Activated T-cell treated with anti-CD3 and anti-CD28 coated beads for 4 hours (primary cell): Measurements from ENCODE around the gene PPP1R13L.
"Not testable (repeated sequence)": the region's sequence is repeated elsewhere in the genome, so short reads cannot be mapped to it uniquely, and the experiment has no call there.

Experiments used
- DNase-seq: peaks from one replicate; pipeline ENCODE4 v3.0.0-alpha.2; 2020

PPP1R13L gene

DNA sequence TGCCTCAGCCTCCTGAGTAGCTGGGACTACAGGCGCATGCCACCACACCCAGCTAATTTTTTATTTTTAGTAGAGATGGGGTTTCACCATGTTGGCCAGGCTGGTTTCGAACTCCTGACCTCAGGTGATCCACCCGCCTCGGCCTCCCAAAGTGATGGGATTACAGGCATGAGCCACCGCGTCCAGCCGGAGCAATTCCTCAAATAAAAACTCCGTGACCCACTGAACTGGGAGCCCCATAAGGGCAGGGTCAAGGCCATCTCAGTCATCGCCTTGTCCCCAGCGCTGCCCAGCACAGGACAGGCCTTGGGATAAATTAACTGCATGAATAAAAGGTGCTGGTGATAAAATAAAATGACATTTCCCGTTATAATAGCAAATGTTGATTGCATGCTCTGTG lies 25.0 kb upstream of the PPP1R13L start:
- not testable (repeated sequence) for DNase-seq

DNA sequence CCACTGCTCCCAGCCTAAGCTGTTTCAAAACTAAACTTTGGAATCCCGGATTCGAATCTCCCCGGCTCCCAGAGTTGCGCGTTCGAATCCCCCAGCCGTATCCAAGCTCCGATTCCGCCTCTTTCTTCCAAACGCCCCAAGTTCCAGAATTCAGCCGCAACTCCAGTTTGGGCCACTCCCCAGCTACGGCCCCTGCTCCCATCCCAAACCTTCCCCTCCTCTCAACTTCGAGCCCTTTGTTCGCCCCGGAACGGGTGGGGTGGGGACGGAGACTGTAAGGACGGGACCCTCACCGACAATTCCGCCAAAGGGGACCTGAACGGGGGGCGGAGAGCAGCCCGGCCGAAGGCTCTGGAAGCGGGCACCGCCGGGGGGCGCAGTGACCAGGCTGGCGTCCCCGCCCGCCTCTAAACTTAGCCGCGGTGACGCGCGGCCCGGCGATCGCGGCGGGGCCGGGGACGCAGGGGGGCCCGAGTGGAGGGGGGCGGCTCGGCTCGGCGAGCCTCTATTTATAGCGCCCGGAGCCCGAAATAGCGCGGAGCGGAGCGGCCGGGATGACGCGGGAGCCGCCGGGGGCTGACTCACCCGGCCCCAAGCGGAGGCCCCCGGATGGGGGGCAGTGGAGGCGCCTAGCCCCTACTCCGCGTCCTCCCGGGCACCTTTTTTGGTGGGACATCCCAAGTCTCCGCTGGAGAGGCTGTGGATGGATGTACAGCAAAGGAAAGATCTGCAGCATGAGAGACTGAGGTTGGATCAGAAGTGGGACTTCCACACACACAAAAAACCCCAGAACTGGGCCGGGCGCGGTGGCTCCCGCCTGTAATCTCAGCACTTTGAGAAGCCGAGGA lies 23.7 kb upstream of the PPP1R13L start:
- no peak for DNase-seq

DNA sequence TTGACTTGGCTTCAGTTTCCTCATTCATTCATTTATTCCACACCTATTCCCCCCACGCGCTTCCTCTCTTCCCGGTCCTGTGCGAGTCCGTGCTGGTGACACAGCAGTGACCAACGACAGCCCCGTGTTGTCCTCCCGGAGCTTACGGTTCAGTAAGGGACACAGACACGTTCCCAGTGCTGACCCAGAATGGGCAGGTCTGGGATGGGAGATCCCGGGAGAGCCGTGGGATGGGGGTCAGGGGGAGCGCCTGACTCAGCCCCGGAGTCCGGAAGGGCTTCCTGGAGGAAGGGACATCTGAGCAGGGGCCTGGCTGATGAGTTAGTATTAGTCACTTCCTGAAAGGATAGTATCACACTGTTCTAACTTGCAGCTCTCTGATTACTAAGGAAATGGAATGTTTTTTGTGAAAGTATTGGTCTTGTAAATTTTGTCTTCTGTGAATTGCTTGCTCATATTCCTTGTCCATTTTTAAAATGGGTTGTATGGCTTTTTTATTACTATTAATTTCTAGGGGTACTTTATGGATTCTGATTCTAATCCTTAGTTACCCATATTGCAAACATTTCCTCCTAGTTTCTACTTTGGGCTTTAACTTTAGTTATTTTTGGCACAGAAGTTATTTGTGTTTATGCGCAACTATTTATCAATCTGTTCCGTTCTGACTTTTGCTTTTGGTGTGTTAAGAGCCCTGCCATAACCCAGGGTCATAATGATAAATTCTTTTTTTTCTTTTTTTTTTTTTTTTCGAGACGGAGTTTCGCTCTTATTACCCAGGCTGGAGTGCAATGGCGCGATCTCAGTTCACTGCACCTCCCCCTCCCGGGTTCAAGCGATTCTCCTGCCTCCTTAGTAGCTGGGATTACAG lies 19.6 kb upstream of the PPP1R13L start:
- no peak for DNase-seq

DNA sequence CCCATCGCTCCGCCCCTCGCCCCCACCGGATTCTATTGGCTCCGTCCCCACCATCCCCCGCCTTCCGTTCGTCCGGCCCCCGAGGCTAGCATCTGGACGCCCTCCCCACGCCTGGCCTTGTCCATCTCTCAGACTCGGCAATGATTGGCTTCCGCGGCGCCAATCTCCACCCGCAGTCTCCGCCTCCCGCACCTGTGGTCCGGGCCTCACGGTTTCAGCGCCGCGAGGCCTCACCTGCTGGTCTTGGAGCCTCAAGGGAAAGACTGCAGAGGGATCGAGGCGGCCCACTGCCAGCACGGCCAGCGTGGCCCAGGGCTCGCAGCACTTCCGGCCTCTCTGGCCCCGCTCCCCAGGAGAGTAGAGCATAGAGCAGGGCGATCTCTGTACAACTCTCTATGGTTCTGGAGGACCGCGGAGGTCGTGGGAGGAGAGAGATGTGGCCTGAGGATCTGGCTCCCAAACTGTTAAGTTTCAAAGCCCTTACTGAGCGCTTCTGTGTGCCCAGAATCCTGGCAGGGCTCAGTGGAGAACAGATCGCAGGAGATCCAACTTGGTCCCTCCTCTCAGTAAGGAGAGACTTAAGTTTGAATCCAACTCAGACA lies 18.8 kb upstream of the PPP1R13L start, which contains the start of gene ERCC1:
Gene ERCC1 (minus strand): TSS at position 329 of the 602 bp plus-strand sequence. CDS start 543 bp downstream, outside the sequence.
- DNase-seq: no peak

DNA sequence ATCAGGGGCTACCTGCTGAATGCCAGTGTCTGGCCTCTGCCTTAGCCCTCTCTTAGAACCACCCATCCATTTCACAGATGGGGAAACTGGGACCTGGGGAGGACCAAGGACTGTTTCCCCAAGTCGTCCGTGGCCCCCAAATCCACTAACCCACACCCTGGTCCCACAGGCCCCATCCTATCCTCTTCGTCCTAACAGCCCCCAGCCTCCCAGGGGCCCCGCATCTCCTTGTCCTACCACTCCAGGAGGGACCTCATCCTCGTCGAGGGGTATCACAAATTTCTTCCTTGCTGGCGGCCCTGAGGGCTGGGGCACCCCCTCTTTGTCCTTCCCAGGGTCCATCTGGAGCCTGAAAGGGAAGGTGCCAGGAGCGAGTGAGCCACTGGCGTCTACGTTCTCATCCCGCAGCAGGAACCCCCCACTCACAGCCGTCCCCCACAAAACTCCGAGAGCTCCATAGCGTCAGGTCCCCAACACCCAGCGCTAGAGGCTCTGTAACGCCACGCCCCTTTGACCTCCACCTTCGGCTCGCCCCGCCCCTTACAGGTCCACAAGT lies 18.2 kb upstream of the PPP1R13L start:
- DNase-seq: peak; percentile 76

DNA sequence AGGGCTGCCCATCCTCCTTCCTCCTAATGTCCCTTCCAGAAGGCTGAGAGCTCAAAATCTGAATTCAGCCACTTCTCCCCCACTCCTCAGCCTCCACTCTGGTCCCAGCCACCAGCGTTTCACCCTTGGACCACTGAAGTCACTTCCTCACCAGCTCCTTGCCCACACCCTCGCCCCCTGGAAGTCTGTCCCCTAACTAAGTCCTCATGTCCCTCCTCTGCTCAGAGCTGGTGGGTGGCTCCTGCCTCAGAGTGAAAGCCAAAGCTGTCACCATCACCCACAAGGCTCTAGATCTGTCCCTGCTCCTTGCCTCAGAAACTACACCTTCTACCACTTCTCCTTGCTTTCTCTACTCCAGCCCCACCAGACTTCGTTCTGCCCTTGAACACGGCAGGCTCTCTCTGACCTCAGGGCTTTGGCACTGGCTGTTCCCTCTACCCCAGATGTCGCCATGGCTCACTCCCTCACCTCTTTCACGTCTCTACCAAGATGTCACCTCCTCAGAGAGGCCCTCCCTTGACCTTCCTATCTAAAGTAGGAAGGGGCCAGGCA lies 17.2 kb upstream of the PPP1R13L start:
- DNase-seq: no peak

DNA sequence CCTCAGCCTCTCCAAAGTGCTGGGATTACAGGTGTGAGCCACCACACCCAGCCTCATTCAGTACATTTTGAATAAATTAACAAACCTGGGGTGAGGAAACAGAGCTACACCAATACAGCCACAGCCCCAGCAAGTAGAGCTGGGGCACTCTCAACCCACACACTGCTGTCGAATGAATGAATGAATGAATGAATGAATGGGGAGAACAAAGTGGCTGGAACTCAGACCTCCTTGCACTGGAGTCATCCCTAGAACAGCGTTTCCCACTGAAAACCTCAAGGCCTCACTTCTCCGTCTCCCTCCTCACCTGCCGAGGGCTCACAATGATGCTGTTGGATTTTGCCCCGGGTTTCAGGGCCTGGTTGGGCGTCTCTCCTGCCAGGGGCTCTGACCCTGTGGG lies 16.0 kb upstream of the PPP1R13L start:
- no peak for DNase-seq

DNA sequence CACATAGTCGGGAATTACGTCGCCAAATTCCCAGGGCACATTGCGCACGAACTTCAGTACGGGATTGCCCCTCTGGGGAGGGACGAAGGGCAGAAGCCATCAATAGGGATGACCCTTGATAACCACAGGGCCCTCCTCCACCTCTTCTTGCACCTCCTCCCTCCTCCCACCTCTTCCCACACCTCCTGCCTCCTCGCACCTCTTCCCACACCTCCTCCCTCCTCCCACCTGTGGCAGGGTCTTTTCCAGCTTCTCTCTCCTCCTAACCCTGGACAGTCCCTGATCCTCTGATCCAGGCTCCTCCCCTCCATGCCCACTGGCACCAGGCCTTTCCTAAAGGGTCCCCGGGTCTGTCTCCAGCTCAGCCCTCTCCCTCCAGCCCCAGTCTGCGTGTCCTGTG lies 15.5 kb upstream of the PPP1R13L start:
- DNase-seq: no peak

DNA sequence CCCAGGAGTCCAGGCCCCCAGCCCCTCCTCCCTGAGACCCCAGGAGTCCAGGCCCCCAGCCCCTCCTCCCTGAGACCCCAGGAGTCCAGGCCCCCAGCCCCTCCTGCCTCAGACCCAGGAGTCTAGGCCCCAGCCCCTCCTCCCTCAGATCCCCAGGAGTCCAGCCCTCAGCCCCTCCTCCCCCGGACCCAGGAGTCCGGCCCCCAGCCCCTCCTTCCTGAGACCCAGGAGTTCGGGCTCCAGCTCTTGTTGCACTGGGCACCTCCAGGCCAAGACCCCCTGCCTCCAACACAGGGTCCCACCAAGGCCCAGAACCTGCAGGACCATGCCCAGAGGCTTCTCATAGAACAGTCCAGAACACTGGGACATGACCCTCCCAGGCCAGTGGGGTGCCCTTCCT lies 15.0 kb upstream of the PPP1R13L start:
- DNase-seq: no peak

DNA sequence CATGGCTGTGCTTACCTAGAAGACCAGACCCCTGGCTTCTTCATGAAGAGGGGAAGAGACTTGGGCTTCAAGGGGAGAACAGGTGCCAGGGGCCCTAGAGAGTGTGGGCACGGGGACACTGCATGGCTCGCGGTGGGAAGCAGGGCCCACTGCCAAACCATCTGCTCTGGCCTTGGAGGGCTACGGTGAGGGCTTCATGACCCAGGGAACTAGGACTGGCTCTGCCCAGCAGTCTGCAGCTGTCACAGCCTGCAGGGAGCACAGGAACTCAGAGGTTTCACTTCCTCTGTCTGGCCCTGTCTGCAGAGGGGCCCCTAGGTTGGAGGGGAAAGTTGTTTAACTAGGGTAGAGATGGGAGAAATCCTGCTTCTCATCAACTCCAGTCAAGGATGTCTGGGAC lies 14.5 kb upstream of the PPP1R13L start:
- DNase-seq: no peak

DNA sequence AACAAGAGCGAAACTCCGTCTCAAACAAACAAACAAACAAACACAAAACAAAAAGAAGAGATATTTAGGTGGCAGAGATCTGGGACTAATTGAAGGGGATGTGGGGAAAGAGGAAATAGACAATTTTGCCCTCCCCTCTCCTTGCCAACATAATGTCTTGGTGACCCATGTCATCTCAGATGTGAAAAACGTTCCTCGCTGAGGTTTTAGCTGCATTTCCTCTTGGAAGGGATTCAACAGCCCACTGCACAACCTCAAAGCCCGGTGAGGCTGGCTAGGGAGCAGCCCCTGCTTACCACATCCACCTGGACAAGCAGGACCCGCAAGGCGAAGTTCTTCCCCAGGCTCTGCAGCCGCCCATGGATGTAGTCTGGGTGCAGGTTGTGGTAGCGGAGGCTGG lies 13.9 kb upstream of the PPP1R13L start:
- no peak for DNase-seq

DNA sequence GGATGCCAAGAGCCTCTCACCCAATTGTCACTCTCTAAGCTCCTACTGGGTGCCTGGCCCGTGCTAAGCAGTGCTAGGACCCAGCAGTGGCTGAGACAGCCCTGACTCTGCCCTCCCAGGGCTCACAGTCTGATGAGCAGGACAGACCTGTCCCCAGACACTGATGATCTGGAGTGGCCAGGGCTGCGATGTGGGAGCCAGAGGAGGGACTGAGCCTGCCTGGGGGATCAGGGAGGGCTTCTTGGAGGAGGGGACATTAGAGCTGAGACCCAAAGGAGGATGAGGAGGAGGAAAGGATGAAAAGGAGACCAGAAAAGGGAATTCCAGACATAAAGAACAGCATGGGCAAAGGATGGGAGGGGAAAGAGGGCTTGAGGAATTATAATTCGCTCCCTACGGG lies 12.3 kb upstream of the PPP1R13L start:
- no peak for DNase-seq

DNA sequence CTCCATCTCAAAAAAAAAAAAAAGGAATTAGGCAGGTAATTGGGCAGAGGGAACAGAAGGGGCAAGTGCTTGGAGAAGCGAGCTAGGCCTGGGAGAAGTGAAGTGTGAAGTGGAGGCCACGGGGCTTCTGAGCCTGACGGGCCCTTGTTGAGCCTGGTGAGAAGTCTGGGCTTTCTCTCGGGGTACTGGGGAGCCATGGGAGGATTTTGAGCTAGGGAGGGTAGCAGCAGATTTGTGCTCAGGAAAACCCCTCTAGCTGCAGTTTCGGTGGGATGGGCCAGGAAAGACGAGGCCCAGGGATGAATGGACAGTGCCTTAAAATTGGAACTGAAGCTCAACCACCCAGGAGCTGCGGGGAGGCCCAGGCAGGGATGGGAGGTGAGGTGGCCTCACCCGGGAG lies 9.6 kb upstream of the PPP1R13L start:
- DNase-seq: no peak

DNA sequence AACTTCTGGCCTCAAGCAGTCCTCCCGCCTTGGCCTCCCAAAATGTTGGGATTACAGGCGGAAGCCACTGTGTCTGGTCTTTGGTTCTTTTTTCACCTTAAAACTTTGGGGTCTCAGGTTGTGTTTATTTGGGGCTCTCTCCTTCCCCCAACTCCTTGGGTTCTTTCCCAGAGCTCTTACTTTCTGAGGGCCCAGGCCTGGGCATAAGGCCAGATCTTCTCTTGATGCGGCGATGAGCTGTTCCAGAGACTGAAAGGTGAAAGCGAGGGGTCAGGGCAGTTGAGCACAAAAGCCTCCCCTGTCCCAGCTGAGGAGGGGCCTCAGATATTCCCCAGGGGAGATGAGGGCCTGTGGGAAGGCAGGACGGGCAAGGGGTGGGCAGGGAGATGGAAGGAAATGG lies 8.6 kb upstream of the PPP1R13L start:
- DNase-seq: no peak

DNA sequence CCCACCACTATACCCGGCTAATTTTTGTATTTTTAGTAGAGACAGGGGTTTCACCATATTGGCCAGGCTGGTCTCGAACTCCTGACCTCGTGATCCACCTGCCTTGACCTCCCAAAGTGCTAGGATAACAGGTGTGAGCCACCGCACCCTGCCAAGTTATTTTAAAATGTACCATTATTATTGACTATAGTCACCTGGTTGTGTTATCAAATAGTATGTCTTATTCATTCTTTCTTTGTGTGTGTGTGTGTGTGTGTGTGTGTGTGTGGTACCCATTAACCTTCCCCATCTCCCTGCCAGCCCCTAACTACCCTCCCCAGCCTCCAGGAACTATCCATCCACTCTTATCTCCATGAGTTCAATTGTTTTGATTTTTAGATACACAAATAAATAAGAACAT lies 5.5 kb upstream of the PPP1R13L start:
- not testable (repeated sequence) for DNase-seq

DNA sequence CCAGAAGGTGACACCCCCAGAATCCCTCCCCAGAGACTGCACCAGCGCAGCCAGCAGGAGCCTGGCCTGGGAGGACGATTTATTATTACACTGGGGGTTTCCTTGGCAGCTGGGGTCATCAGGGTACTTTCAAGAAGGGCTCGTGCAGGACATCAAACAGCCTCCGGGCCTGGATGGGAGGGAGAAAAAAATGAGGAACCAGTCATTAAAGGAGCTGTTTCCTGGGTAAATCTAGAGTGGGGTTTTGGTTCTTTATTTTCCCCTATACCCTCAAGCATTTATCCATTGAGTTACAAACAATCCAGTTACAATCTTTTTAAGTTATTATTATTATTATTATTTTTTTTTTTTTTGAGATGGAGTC lies 4.7 kb upstream of the PPP1R13L start:
- DNase-seq: no peak

DNA sequence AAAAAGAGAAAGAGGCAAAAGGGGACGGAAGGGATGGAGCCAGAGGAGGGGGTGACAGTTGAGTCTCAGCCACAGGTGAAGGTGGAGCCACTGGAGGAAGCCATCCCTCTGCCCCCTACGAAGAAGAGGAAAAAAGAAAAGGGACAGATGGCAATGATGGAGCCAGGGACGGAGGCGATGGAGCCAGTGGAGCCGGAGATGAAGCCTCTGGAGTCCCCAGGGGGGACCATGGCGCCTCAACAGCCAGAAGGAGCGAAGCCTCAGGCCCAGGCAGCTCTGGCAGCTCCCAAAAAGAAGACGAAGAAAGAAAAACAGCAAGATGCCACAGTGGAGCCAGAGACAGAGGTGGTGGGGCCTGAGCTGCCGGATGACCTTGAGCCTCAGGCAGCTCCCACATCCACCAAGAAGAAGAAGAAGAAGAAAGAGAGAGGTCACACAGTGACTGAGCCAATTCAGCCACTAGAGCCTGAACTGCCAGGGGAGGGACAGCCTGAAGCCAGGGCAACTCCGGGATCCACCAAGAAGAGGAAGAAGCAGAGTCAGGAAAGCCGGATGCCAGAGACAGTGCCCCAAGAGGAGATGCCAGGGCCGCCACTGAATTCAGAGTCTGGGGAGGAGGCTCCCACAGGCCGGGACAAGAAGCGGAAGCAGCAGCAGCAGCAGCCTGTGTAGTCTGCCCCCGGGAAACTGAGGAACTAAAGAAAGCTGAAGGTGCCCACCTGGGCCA lies 4.1 kb upstream of the PPP1R13L start:
- DNase-seq: no peak

DNA sequence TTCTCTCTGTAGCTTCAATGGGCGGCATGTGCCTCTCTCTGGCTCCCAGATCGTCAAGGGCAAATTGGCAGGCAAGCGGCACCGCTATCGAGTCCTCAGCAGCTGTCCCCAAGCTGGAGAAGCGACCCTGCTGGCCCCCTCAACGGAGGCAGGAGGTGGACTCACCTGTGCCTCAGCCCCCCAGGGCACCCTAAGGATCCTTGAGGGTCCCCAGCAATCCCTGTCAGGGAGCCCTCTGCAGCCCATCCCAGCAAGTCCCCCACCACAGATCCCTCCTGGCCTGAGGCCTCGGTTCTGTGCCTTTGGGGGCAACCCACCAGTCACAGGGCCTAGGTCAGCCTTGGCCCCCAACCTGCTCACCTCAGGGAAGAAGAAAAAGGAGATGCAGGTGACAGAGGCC lies 3.3 kb upstream of the PPP1R13L start:
- DNase-seq: no peak

DNA sequence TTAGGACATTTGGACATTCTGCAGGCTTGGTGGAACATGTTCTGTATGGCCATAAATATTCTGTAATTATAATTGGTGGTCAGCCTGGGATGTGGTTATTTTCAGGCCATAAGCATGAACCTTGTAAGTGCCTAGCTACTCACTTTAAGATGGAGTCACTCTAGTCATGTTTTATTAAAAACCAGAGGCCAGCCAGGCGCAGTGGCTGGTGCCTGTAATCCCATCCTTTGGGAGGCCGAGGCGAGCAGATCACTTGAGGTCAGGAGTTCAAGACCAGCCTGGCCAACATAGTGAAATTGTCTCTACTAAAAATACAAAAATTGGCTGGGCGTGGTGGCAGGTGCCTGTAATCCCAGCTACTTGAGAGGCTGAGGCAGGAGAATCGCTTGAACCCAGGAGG lies 2.7 kb upstream of the PPP1R13L start:
- not testable (repeated sequence) for DNase-seq

DNA sequence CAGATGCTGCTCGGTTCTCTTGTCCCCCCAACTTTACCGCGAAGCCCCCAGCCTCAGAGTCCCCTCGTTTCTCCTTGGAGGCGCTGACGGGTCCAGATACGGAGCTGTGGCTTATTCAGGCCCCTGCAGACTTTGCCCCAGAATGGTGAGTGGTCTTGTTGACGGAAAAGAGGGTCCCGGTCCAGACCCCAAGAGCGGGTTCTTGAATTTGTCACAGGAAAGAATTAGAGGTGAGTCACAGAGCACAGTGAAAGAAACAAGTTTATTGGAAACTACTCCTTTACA lies 2.2 kb upstream of the PPP1R13L start:
- no peak for DNase-seq

DNA sequence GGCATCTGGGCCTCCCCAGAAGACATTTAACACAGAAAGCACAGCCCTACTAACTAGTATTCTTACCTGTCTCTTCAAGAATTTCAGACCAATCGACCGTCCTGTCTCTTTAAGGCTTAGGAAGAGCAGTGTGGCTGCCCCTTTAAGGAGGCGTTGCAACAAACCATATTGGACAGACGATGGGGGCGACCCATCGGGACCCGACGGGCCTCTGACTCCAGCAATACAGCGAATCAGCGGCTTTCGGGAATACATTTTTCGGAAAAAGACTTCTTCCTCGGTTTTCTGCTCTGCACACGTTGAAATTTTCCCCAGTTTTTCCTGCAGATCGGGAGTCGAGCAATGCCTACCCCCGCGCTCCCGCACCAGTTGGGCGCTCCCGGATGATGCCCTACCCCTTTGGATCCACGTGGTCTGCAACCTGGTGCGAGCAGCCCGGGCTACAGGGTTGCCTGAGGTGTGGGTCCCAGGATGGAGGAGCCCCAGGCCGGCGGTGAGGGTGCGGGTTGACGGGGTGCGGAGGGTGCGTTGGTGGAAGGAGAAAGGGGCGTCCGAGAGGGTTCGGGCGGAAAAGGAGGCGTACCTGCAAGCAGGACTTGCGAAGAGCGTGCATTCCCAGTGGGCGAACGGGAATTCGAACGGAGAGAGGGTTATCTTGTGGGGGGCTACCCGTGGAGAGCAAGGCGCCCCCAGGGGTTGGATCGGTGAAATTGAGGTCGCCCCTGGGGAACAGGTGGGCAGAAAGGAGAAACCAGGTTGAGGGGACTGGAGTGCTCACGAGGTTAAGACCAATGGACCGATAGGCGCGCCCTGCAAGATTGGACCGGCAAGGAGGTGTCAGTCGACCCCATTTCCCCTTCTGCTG lies 1.6 kb upstream of the PPP1R13L start, which contains the start of gene POLR1G:
Gene POLR1G (plus strand): TSS at position 419 of the 865 bp plus-strand sequence. CDS start 53 bp downstream, at position 472.
- DNase-seq: peak; percentile 66
